Right lobe of liver (tissue), 6 donors: Measurements from ENCODE around the gene TLE2. TPM values are rescaled to one million over a fixed set of nuclear protein-coding genes. Genes with fewer than 3 reads are reported as not detected.

Source experiments
- ATAC-seq, 4 donors: fragments of 200-7000 bp; cut with Tn5 transposase; one replicate each; pipeline ENCODE4 v1.9.1; 2020; ENCODE audit warnings: mild to moderate bottlenecking in 4 of 4, moderate library complexity in 4 of 4
- DNase-seq, 3 donors: peaks; one replicate each; pipeline ENCODE4 v3.0.0-alpha.2; 2020
- H3K27ac ChIP-seq, 3 donors: fragments of 200-600 bp; one replicate each; pipeline ENCODE4 v1.8.0; 2022
- H3K27me3 ChIP-seq, 2 donors: fragments of 200-600 bp; one replicate each; pipeline ENCODE4 v1.8.0; 2022
- H3K36me3 ChIP-seq, 4 donors: fragments of 200-600 bp; sonication (generic) in 1 of 4; one replicate each; pipeline versions ENCODE4 v1.5.1 to v1.8.0; 2017 to 2022; ENCODE audit warnings: control low read depth in 1 of 4
- H3K4me1 ChIP-seq, 4 donors: fragments of 200-600 bp; sonication (generic) in 1 of 4; one replicate each; pipeline versions ENCODE4 v1.5.1 to v1.8.0; 2017 to 2022; ENCODE audit warnings: control low read depth in 1 of 4
- H3K4me3 ChIP-seq, 3 donors: fragments of 200-600 bp; one replicate each; pipeline ENCODE4 v1.8.0; 2022
- H3K9me3 ChIP-seq, 4 donors: fragments of 200-600 bp; sonication (generic) in 1 of 4; one replicate each; pipeline versions ENCODE4 v1.5.1 to v1.8.0; 2017 to 2022; ENCODE audit warnings: control low read depth in 1 of 4
- CTCF ChIP-seq, 4 donors: fragments of 200-600 bp in 3 of 4; fragments of 450-650 bp in 1 of 4; IDR thresholded peaks; one replicate each; pipeline versions ENCODE4 v1.5.1 to v1.8.0; 2016 to 2022; ENCODE audit warnings: antibody characterized with exemption in 4 of 4, mild to moderate bottlenecking in 2 of 4
- POLR2A ChIP-seq: fragments of 450-650 bp; IDR thresholded peaks from one replicate; pipeline ENCODE4 v1.6.1; 2017; ENCODE audit warnings: antibody characterized with exemption, mild to moderate bottlenecking
- WGBS: methylation state at CpG from one replicate; pipeline ENCODE4 v1.1.6; 2018; ENCODE audit warnings: low coverage, low lambda C conversion rate; ENCODE audit not compliant: insufficient coverage; ENCODE audit errors: missing lambda C conversion rate; 5-methylcytosine and 5-hydroxymethylcytosine counted together
- intact Hi-C, 2 donors: fragments of 100-400 bp; cut with DNase I; formaldehyde crosslinking; loops; one replicate each; pipeline versions ENCODE4 v1.11.2 to v1.14.1; 2022
- long read RNA-seq: library from polyadenylated mRNA; unstranded; transcript quantifications from one replicate; pipeline ENCODE4 v2.0.0, GENCODE V29; 2019
- total RNA-seq, 6 experiments: library from RNA; depleted of rRNA in 2 of 6; stranded (reverse); fragments of >200 nt in 2 of 6; fragmentation: NEBNext Ultra II Directional in 3 of 6; extraction: Animal tissue kit (Norgen Biotek cat#: 25700) in 3 of 6; gene quantifications; one replicate each; pipeline versions ENCODE4 v1.1.0 to v1.2.4, GENCODE V29; 2016 to 2023
- donor health status: DM: no; HTN: yes; CAD: no.
- donor health status: DM: no; HTN: no; CAD: no.
- donor health status: DM: no; HTN: no; CAD: no.
- donor health status: DM: no; HTN: yes; CAD: no.
- donor health status: DM: no; HTN: yes; CAD: no.

Gene TLE2
- total RNA-seq: 10 to 100 TPM in 2 of 6 experiments, 1 to 10 TPM in 4; 6.1 to 20.6 (median 9.3) TPM
- long read RNA-seq: 0 reads

DNA sequence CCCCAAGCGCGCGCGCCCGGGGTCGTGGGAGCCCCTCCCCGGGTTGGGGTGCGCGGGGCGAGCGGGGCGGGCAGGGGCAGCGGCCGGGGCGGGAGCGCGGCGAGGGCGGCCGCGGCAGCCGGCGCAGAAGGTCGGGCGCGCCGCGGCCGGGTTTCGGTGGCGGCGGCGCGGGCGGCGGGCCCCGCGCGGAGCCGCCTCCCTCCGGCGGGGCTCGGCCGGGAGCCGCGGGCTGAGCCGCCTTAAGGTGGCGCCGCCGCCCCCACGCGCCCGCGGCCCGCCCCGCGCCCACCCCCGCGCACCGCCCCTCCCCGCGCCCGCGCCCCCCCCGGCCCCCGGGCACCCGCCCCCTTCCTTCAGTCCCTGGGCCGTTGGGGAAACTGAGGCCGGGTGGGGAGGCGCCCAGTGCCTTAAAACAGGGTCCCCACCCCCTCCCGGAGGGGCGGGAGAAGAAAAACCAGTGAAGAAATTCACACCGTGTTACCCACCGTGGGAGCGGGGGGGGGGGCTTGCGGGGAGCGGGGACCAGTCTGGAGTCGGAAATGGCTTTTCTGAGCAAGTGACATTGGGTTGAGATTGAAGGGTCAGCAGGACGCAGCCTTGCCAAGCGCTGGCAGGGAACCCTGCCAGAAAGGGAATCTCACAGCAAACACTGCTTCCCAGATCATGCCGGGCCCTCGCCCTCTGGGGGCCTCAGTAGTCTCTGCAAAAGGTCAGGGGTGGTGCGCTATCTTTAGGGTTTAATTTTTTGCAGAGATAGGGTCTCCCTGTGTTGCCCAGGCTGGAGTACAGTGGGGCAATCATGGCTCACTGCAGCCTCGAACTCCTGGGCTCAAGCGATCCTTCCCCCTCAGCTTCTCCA lies at the start of gene TLE2:
Gene TLE2, minus strand, starts transcription at position 216 of the 859 bp plus-strand sequence. CDS start 376 bp downstream, outside the sequence.
- H3K27ac ChIP-seq: no peak within 1 kb of the TSS
- DNase-seq: no peak
- no peaks in the 10 kb centered on the region for H3K27me3 ChIP-seq
- peaks cover 0 to 15% (median 7%) of the 10 kb centered on the region in 4 donors for H3K4me1 ChIP-seq
- peak within 1 kb of the TSS; percentile 43 to 48 (median 43) for H3K4me3 ChIP-seq
- no peaks in the 10 kb centered on the region for H3K9me3 ChIP-seq
- no peaks in the 10 kb centered on the region for H3K36me3 ChIP-seq
- whole genome bisulfite sequencing: 5% methylated on average over 25 of the region's 85 CpGs
- intact Hi-C loops: no loop called here
- peak; percentile 5 to 27 (median 14) for ATAC-seq
- no peak for TF ChIP-seq POLR2A
- TF ChIP-seq CTCF (IDR thresholded peaks at IDR 0.05): no peak

DNA sequence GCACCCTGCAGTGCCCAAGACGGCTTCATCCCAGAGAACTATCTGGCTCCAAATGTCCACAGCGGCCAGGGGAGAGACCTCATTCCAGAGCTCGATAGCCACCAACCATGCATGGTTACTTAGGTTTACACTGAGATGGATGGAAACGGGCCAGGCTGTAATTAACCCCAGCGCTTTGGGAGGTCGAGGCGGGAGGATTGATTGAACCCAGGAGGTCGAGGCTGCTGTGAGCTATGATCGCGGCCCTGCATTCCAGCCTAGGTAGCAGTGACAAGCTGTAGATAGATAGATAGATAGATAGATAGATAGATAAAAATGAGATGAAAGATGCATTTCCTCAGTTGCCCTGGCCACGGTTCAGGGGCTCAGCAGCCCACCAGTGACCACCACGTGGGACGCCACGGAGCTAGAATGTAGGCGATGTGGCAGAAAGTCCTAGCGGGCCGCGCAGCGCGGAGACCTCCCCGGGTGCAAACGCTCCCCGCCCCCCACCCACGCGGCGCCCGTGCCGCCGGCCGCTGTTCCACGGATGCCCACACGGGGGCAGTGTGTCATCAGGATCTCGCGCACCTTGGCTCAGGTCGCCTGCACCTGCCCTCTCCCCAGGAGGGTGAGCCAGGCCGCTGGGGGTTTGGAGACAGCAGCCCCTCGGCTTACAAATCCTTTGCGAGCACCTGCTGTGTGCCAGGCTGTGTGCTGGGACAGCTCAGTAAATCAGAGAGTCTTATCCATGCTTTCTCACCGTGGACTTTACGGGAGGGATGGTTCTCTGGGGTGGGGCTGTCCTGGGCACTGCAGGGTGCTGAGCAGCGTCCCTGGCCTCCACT lies 46.7 kb upstream of the TLE2 start:
- WGBS: 18% methylated on average over 13 of the region's 41 CpGs
- intact Hi-C loops: no loop called here

DNA sequence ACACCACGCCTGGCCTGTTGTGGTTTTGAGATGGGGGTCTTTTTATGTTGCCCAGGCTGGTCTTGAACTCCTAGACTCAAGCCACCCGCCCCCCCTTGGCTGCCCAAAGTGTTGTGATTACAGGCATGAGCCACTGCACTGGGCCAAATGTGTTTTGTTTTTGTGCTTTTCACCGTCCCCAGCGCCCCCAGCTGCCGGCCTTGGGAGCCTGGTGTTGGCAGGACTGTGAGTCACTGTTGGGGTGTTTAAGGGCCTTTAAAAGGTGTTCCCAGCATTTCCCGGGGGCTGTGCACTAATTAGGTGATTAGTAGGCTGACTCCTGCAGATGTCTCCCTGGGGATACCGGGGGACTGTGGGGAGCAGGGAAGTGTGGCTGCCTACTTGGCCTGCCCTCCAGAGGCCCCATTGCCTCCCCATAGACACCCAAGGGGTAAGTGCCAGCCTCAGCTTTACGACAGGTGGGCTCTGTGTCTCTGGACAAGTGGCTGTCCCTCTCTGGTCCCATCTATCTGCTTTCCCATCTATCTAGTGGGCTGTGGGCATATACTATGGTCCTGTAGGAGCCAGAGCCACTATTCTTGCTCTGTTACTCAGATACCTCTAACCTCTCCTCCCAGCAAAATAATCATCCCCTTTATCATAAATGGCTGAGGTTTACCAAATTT lies 45.0 kb upstream of the TLE2 start:
- DNase-seq (no peak), ATAC-seq (peak in 1 of 4 donors; percentile 27)
- no peaks in the 10 kb centered on the region for H3K9me3 ChIP-seq
- no peaks in the 10 kb centered on the region for H3K36me3 ChIP-seq
- H3K27me3 ChIP-seq: no peaks in the 10 kb centered on the region
- H3K4me1 ChIP-seq: peaks cover 0 to 5% (median 0%) of the 10 kb centered on the region in 4 donors
- no peak overlapping the region for H3K4me3 ChIP-seq
- 100% methylated on average over 1 of the region's 8 CpGs for WGBS
- TF ChIP-seq CTCF (IDR thresholded peaks at IDR 0.05) (no peak), POLR2A (no peak)
- intact Hi-C loops: no loop called here
- H3K27ac ChIP-seq: no peak overlapping the region

More for the DNA sequence above, 46.7 kb upstream of the TLE2 start:
- DNase-seq: peak in 2 of 3 donors; percentile 60 to 73
- Histone ChIP-seq H3K27me3 (no peaks in the 10 kb centered on the region), H3K4me3 (no peak overlapping the region), H3K9me3 (no peaks in the 10 kb centered on the region), H3K27ac (no peak overlapping the region), H3K4me1 (peaks cover 0 to 5% (median 0%) of the 10 kb centered on the region in 4 donors), H3K36me3 (no peaks in the 10 kb centered on the region)
- TF ChIP-seq POLR2A (no peak), CTCF (IDR thresholded peaks at IDR 0.05) (peak; percentile 88 to 93 (median 89))
- ATAC-seq: peak; percentile 90 to 97 (median 93)

GRCh38 chr19:3073159-3073563 lies 44.1 kb upstream of the TLE2 start:
- intact Hi-C loops: no loop called here
- Histone ChIP-seq H3K9me3 (no peaks in the 10 kb centered on the region), H3K36me3 (no peaks in the 10 kb centered on the region), H3K27ac (no peak overlapping the region), H3K4me3 (no peak overlapping the region), H3K4me1 (peaks cover 0 to 5% (median 0%) of the 10 kb centered on the region in 4 donors), H3K27me3 (no peaks in the 10 kb centered on the region)
- 47% methylated on average over 3 of the region's 3 CpGs for WGBS
- no peak for DNase-seq
- peak in 3 of 4 donors; percentile 25 to 40 (median 35) for ATAC-seq
- TF ChIP-seq POLR2A (no peak), CTCF (IDR thresholded peaks at IDR 0.05) (no peak)
